GM20000 (cell line): Measurements from ENCODE around the gene TEX101.
A peak's percentile ranks its signal among the peaks of the same experiment; 100 is the strongest.
"Not testable (repeated sequence)": the region's sequence is repeated elsewhere in the genome, so short reads cannot be mapped to it uniquely, and the experiment has no call there.

Experiments
- DNase-seq: peaks from one replicate; pipeline ENCODE4 v3.0.0; 2012; ENCODE audit warnings: low spot score
- TF ChIP-seq, protein P1 (sequence below): IDR thresholded peaks from 2 replicates; pipeline ENCODE4 v1.5.1; 2012; ENCODE audit warnings: mild to moderate bottlenecking, control low read depth; ENCODE audit errors: extremely low read depth, missing control alignments

The TEX101 gene

DNA sequence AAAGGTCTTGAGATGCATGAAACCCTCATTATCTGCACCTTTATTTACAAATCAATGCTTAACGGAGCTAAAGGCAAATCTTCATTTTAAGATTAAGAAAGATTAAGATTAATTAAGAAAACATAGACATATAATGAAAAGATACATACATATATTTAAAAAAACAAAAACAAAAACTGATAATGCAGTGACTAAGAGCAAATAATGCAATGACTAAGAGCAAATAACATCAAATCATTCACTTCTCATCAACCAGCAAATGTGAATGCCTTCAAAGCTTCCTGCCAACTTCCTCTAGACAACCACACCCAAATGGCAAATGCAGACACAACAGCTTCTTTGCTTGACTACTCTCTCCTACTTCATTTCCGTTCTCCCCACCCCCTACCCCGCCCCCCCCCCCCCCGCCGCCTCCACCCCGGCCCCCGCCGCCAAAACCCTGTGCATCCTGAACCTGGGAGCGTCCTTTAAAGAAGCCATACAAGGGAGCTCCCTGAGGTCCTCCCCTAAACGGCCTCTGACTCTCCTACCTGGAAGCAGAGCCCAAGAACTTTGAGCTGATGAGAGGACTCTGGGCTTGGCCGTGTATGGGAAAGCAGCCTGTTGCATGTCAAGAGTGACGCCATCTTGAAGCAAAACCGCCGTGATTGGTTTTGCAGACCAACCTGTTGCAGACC, 24.5 kb downstream of the TEX101 start:
- TF ChIP-seq, protein P1, sequence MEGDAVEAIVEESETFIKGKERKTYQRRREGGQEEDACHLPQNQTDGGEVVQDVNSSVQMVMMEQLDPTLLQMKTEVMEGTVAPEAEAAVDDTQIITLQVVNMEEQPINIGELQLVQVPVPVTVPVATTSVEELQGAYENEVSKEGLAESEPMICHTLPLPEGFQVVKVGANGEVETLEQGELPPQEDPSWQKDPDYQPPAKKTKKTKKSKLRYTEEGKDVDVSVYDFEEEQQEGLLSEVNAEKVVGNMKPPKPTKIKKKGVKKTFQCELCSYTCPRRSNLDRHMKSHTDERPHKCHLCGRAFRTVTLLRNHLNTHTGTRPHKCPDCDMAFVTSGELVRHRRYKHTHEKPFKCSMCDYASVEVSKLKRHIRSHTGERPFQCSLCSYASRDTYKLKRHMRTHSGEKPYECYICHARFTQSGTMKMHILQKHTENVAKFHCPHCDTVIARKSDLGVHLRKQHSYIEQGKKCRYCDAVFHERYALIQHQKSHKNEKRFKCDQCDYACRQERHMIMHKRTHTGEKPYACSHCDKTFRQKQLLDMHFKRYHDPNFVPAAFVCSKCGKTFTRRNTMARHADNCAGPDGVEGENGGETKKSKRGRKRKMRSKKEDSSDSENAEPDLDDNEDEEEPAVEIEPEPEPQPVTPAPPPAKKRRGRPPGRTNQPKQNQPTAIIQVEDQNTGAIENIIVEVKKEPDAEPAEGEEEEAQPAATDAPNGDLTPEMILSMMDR, result no peak
- no peak for DNase-seq

DNA sequence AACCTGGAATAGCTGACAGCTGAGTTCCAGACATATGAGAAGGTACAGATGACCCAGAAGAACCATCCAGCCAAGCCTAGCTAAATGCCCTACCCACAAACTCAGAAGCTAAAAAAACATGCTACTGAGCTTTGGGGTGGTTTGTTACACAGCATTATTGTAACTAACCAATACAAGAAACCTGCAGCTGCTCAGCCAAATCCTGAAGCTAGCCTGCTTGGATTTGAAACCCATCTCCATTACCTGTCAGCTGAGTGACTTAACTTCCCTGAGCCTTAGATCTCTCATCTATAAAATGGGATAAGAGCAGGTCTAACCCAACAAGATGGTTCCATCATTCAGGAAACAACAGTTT, 25.0 kb downstream of the TEX101 start:
- no peak for DNase-seq
- TF ChIP-seq, protein P1, result no peak

DNA sequence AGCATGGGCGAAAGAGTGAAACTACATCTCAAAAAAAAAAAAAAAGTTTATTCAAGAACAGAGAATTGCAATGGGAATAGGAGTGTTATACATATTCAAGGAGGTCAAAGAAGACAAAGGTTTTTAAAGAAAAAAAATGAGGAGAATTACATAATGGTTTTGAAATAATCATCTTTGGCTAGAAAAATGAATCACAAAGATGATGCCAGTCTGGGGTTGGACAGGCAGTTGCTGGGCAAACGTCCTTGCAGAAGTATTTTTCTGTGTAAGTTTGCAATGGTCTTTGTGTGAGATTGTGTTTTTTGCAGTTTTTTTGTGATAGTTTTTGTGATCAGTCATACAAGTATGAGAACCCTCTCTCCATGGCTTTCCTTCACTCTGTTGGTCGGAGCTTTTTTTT, 27.0 kb downstream of the TEX101 start:
- TF ChIP-seq, protein P1, result no peak
- DNase-seq, result no peak

DNA sequence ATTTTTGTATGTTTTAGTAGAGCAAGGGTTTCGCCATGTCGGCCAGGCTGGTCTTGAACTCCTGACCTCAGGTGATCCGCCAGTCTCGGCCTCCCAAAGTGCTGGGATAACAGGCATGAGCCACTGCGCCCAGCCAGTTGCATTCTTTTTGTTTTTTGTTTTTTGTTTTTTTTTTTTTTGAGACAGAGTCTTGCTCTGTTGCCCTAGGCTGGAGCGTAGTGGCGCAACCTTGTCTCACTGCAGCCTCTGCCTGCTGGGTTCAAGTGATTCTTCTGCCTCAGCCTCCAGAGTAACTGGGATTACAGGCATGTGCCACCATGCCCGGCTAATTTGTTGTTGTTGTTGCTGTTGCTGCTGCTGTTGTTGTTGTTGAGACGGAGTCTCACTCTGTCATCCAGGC, 29.4 kb downstream of the TEX101 start:
- DNase-seq, result not testable (repeated sequence)

DNA sequence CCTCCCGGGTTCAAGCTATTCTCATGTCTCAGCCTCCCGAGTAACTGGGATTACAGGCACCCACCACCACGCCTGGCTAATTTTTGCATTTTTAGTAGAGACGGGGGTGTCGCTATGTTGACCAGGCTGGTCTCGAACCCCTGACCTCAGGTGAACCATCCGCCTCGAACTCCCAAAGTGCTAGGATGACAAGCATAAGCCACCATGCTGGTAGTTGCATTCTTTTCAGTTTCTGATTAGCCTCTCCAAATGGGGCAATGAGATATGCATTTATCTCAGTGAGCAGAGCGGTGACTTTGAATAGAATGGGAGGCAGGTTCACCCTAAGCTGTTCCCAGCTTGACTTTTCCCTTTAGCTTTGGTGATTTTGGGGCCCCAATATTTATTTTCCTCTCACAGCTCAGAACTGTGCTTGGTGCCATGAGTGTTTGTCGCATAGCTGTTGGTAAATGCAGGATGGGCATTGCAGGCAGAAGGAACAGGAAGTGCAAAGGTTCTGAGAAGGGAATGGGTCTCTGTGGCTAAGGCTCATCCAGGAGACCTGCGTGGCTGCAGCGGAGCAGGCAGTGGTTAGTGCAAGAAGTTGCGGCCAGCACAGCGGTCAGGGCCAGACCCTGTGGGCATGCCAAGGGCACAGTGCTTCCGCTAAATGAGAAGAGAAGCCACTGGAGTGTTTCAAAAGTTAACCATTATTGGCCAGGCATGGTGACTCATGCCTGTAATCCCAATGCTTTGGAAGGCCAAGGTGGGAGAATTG, 30.0 kb downstream of the TEX101 start:
- no peak for DNase-seq
- TF ChIP-seq, protein P1, result no peak

DNA sequence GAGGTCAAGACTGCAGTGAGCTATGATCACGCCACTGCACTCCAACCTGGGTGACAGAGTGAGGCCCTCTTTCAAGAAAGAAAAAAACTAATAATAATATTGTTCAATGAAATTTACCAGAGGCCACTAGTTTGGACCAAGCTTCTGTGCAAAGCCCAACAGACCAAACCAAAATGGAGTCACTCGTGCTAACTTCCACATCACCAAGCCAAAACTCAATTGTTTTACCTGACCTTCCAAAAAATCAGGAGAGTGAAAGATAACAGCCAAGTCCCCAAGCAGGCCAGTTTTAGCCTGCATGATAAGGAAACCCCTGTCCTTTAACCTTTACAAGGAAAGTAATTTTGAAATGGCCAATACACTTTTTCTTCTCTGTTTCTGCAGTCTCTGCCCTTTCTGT, 30.7 kb downstream of the TEX101 start:
- TF ChIP-seq, protein P1, result no peak
- no peak for DNase-seq

DNA sequence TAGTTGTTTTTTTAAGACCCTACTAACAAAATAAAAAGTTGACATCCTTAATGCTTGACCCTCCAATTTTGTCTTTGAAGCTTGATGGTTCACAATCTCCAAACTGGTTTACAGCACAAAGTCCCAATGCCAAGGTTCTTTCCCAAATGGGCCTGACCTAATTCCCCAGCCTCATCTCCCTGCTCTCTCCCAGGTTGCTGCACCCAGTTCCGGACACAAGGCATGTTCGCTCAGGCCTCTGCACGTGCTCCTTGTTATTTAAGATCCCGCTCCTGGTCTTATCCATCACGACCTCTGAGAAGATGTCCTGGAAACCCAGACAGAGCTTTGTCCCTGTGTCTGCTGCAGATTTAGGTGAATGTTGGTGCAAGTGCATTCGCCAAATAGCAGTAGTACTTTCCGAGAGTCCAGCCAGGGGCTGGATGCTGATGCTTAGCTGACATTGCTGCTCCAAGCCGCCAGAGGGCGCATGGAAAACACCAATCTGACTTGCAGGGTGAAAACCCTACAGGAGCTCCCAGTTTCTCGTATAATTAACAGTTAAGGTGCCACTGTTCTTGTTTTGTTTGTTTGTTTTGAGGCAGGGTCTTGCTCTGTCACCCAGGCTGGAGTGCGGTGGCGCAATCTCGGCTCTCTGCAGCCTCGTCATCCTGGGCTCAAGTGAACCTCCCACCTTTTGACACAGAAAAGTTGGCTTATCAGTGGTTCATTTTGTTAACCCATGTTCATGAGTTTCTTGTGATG, 32.2 kb downstream of the TEX101 start:
- peak; percentile 80 for DNase-seq
- TF ChIP-seq, protein P1, result peak; percentile 92

DNA sequence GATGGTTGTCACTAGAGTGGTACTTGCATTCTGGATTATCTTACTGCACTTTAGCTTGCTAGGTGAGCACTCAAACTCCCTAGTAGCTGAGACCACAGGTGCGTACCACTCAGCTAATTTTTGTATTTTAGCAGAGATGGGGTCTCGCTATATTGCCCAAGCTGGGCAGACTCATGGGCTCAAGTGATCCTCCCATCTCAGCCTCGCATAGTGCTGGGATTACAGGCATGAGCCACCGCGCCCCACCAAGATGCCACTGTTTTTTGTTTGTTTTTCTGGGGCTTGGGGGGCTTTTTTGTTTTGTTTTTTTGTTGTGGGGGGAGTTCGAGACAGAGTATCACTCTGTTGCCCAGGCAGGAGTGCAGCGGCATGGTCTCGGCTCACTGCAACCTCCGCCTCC, 33.0 kb downstream of the TEX101 start:
- no peak for DNase-seq
- TF ChIP-seq, protein P1, result no peak
